Measurements from ENCODE around the gene M6PR. TPM values are rescaled to one million over a fixed set of nuclear protein-coding genes. Genes with fewer than 3 reads are reported as not detected.

Gene M6PR
- total RNA-seq, 1 experiment from 2014 or later = 241 TPM

- no peak overlapping the region for H3K4me3 Mint-ChIP-seq (ENCODE audit: low read depth, unreplicated experiment)
- H3K36me3 Mint-ChIP-seq (ENCODE audit: insufficient read depth, unreplicated experiment) = no peaks in the 10 kb centered on the region
- no peaks in the 10 kb centered on the region for H3K4me1 Mint-ChIP-seq (ENCODE audit: low read depth, unreplicated experiment)
- H3K27me3 Mint-ChIP-seq (ENCODE audit: unreplicated experiment) = no peaks in the 10 kb centered on the region
- no TSS peak for BruUV-seq (replicated peaks)
- CTCF ChIA-PET = no interaction called here
- peaks cover 6% of the 10 kb centered on the region for H3K9me3 Mint-ChIP-seq (ENCODE audit: low read depth, unreplicated experiment)
- no peak for DNase-seq
- no peak for TF ChIP-seq CTCF (IDR thresholded peaks at IDR 0.05; ENCODE audit: unreplicated experiment)
- no peak overlapping the region for H3K27ac Mint-ChIP-seq (ENCODE audit: unreplicated experiment)
- intact Hi-C loops (cut with micrococcal nuclease; ENCODE audit: unreplicated experiment) = no loop called here
These were observed 8.1 kb upstream of the M6PR start for GRCh38 chr12:8957561-8957960.

DNA sequence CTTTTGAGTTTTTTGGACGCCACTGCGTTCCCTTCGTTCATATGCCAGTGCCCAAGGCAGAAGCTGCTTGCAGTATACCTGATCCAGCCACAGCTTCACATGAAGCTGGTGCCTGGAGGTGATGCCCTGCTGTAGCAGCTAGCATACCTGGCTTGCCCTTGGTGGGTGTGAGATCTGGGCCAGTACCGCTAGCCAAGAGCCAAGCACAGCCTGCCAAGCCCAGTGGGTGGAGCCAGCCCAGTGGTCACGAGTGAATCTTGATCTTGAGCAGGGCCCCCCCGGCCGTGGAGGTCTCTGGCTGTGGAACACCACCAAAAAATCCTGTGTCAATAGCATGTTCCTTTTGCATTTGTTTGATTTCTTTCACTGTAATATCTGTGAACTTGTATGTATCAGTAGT is 7.3 kb upstream of the M6PR start:
- Mint-ChIP-seq H3K4me1 (ENCODE audit: low read depth, unreplicated experiment) (no peaks in the 10 kb centered on the region), H3K36me3 (ENCODE audit: insufficient read depth, unreplicated experiment) (no peaks in the 10 kb centered on the region), H3K27me3 (ENCODE audit: unreplicated experiment) (no peaks in the 10 kb centered on the region), H3K27ac (ENCODE audit: unreplicated experiment) (no peak overlapping the region), H3K9me3 (ENCODE audit: low read depth, unreplicated experiment) (peaks cover 6% of the 10 kb centered on the region), H3K4me3 (ENCODE audit: low read depth, unreplicated experiment) (no peak overlapping the region)
- CTCF ChIA-PET = no interaction called here
- no peak for TF ChIP-seq CTCF (IDR thresholded peaks at IDR 0.05; ENCODE audit: unreplicated experiment)
- no TSS peak for BruUV-seq (replicated peaks)
- DNase-seq = no peak
- intact Hi-C loops (cut with micrococcal nuclease; ENCODE audit: unreplicated experiment) = no loop called here

DNA sequence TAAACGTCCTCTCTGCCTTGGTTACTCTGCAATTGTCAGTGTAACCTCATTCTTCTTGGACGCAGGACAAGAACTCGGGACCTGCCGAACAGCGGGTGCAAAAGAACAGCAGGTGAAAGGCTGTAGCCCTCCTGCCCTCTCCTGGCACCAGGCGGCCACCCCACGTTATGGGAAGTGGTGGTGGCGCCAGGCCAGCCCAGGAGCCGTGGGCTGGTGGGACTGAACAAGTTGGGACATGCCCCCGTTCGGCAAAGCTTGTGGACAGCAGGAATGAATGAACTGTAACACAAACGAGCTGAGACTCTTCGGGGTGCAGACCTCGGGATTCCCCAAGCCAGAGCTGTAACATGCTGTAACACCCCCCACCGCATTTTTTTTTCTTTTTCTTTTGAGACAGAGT is 6.6 kb upstream of the M6PR start:
- Mint-ChIP-seq H3K4me1 (ENCODE audit: low read depth, unreplicated experiment) (no peaks in the 10 kb centered on the region), H3K27ac (ENCODE audit: unreplicated experiment) (no peak overlapping the region), H3K9me3 (ENCODE audit: low read depth, unreplicated experiment) (peaks cover 6% of the 10 kb centered on the region), H3K4me3 (ENCODE audit: low read depth, unreplicated experiment) (no peak overlapping the region), H3K36me3 (ENCODE audit: insufficient read depth, unreplicated experiment) (no peaks in the 10 kb centered on the region), H3K27me3 (ENCODE audit: unreplicated experiment) (no peaks in the 10 kb centered on the region)
- no peak for DNase-seq
- intact Hi-C loops (cut with micrococcal nuclease; ENCODE audit: unreplicated experiment) = no loop called here
- CTCF ChIA-PET = interaction anchor here (0.6 kb wide), 1 partner anchor 31 kb away, joined by 4 read pairs; no protein-coding TSS in a partner anchor
- no TSS peak for BruUV-seq (replicated peaks)
- no peak for TF ChIP-seq CTCF (IDR thresholded peaks at IDR 0.05; ENCODE audit: unreplicated experiment)

DNA sequence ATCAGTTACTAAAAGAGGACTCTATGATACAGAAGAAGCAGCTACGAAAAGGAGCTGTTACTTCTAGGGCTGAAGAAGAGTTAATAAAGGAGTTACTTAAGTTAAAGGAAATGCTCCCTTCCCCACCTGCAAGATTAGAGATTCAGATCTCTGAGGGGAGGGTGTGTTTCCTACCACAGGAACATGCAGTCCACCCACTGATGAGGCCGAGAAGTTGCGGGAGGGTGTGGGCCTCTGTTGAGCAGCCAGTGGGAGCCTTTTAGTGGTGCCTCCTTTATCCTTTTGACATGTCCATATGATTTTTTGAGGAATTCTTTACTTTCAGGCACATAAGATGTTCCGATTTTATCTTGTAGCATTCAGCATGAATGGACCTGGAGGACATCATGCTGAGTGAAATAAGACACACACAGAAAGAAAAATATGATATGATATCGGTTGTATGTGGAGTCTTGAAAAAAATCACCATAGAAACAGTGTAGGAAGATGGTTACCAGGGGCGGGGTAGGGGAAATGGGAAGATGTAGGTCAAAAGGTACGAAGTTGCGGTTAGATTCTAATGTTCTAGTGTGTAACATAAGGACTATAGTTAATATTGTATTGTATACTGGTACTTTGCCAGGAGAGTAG is 4.4 kb upstream of the M6PR start:
- no peak overlapping the region for H3K4me3 Mint-ChIP-seq (ENCODE audit: low read depth, unreplicated experiment)
- BruUV-seq (replicated peaks) = no TSS peak
- TF ChIP-seq CTCF (IDR thresholded peaks at IDR 0.05; ENCODE audit: unreplicated experiment) = no peak
- no peak for DNase-seq
- H3K4me1 Mint-ChIP-seq (ENCODE audit: low read depth, unreplicated experiment) = no peaks in the 10 kb centered on the region
- CTCF ChIA-PET = no interaction called here
- H3K9me3 Mint-ChIP-seq (ENCODE audit: low read depth, unreplicated experiment) = peaks cover 6% of the 10 kb centered on the region
- no peak overlapping the region for H3K27ac Mint-ChIP-seq (ENCODE audit: unreplicated experiment)
- peaks cover 18% of the 10 kb centered on the region for H3K36me3 Mint-ChIP-seq (ENCODE audit: insufficient read depth, unreplicated experiment)
- intact Hi-C loops (cut with micrococcal nuclease; ENCODE audit: unreplicated experiment) = loop anchor here (5.0 kb wide), 1 partner anchor 83 kb away; no protein-coding TSS in a partner anchor
- H3K27me3 Mint-ChIP-seq (ENCODE audit: unreplicated experiment) = no peaks in the 10 kb centered on the region
